ENCODE data around the gene ARMH4.

DNA sequence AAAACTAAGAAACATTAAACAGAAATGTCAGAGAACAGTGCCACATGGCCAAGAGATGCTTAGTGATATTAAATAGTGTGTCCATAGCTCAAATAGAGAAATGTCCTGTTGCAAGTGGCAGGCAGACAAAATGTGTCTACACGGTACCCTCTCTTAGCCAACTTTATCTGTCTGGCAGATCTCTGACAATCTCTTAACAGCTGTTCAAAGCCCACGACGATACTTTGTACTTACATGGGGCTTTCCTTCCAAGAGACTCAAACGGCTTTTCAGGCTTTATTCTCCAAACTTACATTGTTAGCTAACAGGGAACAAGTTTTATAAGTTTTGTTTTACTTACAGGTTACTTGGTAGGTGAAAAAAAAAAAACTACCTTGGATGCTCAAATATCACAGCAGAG is 45.6 kb downstream of the ARMH4 start:
- TF ChIP-seq, protein P1, sequence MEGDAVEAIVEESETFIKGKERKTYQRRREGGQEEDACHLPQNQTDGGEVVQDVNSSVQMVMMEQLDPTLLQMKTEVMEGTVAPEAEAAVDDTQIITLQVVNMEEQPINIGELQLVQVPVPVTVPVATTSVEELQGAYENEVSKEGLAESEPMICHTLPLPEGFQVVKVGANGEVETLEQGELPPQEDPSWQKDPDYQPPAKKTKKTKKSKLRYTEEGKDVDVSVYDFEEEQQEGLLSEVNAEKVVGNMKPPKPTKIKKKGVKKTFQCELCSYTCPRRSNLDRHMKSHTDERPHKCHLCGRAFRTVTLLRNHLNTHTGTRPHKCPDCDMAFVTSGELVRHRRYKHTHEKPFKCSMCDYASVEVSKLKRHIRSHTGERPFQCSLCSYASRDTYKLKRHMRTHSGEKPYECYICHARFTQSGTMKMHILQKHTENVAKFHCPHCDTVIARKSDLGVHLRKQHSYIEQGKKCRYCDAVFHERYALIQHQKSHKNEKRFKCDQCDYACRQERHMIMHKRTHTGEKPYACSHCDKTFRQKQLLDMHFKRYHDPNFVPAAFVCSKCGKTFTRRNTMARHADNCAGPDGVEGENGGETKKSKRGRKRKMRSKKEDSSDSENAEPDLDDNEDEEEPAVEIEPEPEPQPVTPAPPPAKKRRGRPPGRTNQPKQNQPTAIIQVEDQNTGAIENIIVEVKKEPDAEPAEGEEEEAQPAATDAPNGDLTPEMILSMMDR (IDR thresholded peaks at IDR 0.05), result no peak
- TF ChIP-seq POLR2A (IDR thresholded peaks at IDR 0.05), result no peak
